HG03460 (cell line): ENCODE data around the gene BBS9.

Source experiments
- ATAC-seq: cut with Tn5 transposase; IDR thresholded peaks from one replicate; pipeline ENCODE4 v1.9.1; 2021; ENCODE audit not compliant: unreplicated experiment

The BBS9 gene

GRCh38 chr7:33351709-33352108 lies 222.3 kb downstream of the BBS9 start:
- no peak for ATAC-seq

GRCh38 chr7:33354201-33354600 lies 224.8 kb downstream of the BBS9 start:
- no peak for ATAC-seq

GRCh38 chr7:33355386-33355785 lies 226.0 kb downstream of the BBS9 start:
- no peak for ATAC-seq

GRCh38 chr7:33356336-33356735 lies 227.0 kb downstream of the BBS9 start:
- ATAC-seq: no peak

GRCh38 chr7:33357846-33358245 lies 228.5 kb downstream of the BBS9 start:
- no peak for ATAC-seq

- no peak for ATAC-seq
These were observed 240.5 kb downstream of the BBS9 start for GRCh38 chr7:33369888-33370287.

GRCh38 chr7:33373195-33373594 lies 243.8 kb downstream of the BBS9 start:
- no peak for ATAC-seq

GRCh38 chr7:33379891-33380525 lies 250.6 kb downstream of the BBS9 start:
- no peak for ATAC-seq

GRCh38 chr7:33388332-33388731 lies 259.0 kb downstream of the BBS9 start:
- ATAC-seq: no peak

GRCh38 chr7:33392148-33392547 lies 262.8 kb downstream of the BBS9 start:
- ATAC-seq: no peak

- ATAC-seq: no peak
These were observed 264.4 kb downstream of the BBS9 start for GRCh38 chr7:33393770-33394169.

GRCh38 chr7:33395340-33395739 lies 266.0 kb downstream of the BBS9 start:
- ATAC-seq: no peak

GRCh38 chr7:33399528-33400213 lies 270.3 kb downstream of the BBS9 start:
- no peak for ATAC-seq

- ATAC-seq: no peak
These were observed 270.8 kb downstream of the BBS9 start for GRCh38 chr7:33400214-33400538.

- no peak for ATAC-seq
These were observed 280.9 kb downstream of the BBS9 start for GRCh38 chr7:33410266-33410665.

- ATAC-seq: no peak
These were observed 281.7 kb downstream of the BBS9 start for GRCh38 chr7:33411020-33411419.

GRCh38 chr7:33412331-33412730 lies 283.0 kb downstream of the BBS9 start:
- no peak for ATAC-seq

- ATAC-seq: no peak
These were observed 288.9 kb downstream of the BBS9 start for GRCh38 chr7:33418251-33418701.

- ATAC-seq: no peak
These were observed 291.1 kb downstream of the BBS9 start for GRCh38 chr7:33420311-33420940.

- no peak for ATAC-seq
These were observed 292.1 kb downstream of the BBS9 start for GRCh38 chr7:33421429-33421828.

GRCh38 chr7:33422141-33422540 lies 292.8 kb downstream of the BBS9 start:
- no peak for ATAC-seq
